Gastroesophageal sphincter (tissue), 3 donors: ENCODE measurements around the gene SPSB1.

ENCODE experiments used
- CTCF ChIP-seq, 4 experiments: fragments of 200-600 bp in 2 of 4; fragments of 450-650 bp in 2 of 4; sonication (generic) in 1 of 4; IDR thresholded peaks; one replicate each; pipeline ENCODE4 v1.5.1; 2017 to 2019; ENCODE audit warnings: antibody characterized with exemption in 4 of 4, mild to moderate bottlenecking in 2 of 4, moderate library complexity in 2 of 4
- EP300 ChIP-seq: sonication (generic); formaldehyde crosslinking; IDR thresholded peaks from one replicate; pipeline ENCODE4 v1.6.1; 2017; ENCODE audit warnings: antibody characterized with exemption, mild to moderate bottlenecking
- POLR2A ChIP-seq, 2 donors: fragments of 450-650 bp; IDR thresholded peaks; one replicate each; pipeline ENCODE4 v1.6.1; 2017; ENCODE audit warnings: antibody characterized with exemption in 2 of 2, mild to moderate bottlenecking in 2 of 2, moderate library complexity in 1 of 2
- POLR2AphosphoS5 ChIP-seq: sonication (generic); formaldehyde crosslinking; IDR thresholded peaks from one replicate; pipeline ENCODE4 v1.6.1; 2017; ENCODE audit warnings: antibody characterized with exemption

DNA sequence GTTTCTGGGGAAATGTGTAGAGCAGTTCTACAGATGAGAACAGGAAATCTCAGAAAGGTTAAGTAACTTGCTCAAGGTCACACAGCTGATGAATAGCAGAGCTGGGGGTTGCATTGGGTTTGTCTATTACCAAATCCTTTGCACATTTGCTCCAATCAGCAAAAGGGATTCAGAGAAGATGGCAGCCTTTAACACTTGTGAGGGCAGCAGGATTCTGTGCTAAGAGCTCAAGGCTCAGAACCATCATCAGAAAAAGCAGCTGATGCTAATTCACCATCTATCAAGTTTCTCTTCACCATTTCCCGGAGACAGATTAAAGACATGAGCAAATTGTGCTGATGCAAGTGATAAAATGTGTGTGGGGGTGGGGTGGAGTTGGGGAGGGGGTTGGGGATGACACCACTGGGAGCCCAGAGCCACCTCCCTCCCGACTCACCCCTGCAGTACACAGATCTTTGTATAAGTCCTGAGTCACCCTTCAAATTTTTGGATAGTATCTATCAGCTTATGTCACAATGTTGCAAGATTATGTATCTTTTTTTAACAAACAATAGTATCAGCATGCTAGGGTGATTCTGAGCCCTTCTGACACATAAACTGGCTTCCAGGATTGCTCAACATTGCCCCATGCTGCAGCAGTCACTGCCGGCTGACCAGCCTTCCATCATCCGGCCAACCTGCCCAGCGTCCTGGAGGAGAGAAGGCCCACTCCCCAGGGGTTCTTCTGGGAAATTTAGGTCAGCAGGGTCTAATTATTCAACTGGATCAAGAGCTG, 2.8 kb upstream of the SPSB1 start:
- TF ChIP-seq POLR2AphosphoS5 (peak; percentile 82), CTCF (IDR thresholded peaks at IDR 0.05) (no peak), POLR2A (IDR thresholded peaks at IDR 0.05) (no peak), EP300 (no peak)
